WTC11 (cell line): ENCODE measurements around the gene PRKN. TPM values are rescaled to one million over a fixed set of nuclear protein-coding genes. Genes with fewer than 3 reads are reported as not detected.

Experiments
- ATAC-seq: fragments of 200-7000 bp; cut with Tn5 transposase; 2 replicates; pipeline ENCODE4 v1.10.0; 2021; ENCODE audit warnings: mild to moderate bottlenecking, moderate library complexity
- CTCF ChIA-PET: fragments of 300-600 bp; sonication (Branson Sonifier 250); formaldehyde crosslinking; loops from one replicate; lab custom pipeline; 2021; ENCODE audit warnings: antibody characterized with exemption; lab: Charles Lee
- POLR2A ChIA-PET: fragments of 350-600 bp; sonication (Branson Sonifier 250); formaldehyde crosslinking; loops from one replicate; lab custom pipeline; 2021; ENCODE audit warnings: antibody characterized with exemption; lab: Charles Lee
- DNase-seq: peaks from one replicate; pipeline ENCODE4 v3.0.0; 2021; ENCODE audit warnings: low spot score
- H3K27ac Mint-ChIP-seq: 2 replicates; pipeline ENCODE4 v1.8.0; 2021; ENCODE audit warnings: mixed read lengths
- H3K27me3 Mint-ChIP-seq: 2 replicates; pipeline ENCODE4 v1.8.0; 2021; ENCODE audit warnings: low read depth, mild to moderate bottlenecking, moderate library complexity, mixed read lengths
- H3K36me3 Mint-ChIP-seq: 2 replicates; pipeline ENCODE4 v1.8.0; 2021; ENCODE audit warnings: mixed read lengths
- H3K4me1 Mint-ChIP-seq: 2 replicates; pipeline ENCODE4 v1.8.0; 2022; ENCODE audit warnings: mixed read lengths
- H3K4me3 Mint-ChIP-seq: 2 replicates; pipeline ENCODE4 v1.8.0; 2021; ENCODE audit warnings: mild to moderate bottlenecking, moderate library complexity, mixed read lengths
- H3K9me3 Mint-ChIP-seq: 2 replicates; pipeline ENCODE4 v1.8.0; 2021; ENCODE audit warnings: mixed read lengths
- AFF4 ChIP-seq: sonication (generic); formaldehyde crosslinking; IDR thresholded peaks from 2 replicates; pipeline ENCODE4 v1.8.1; 2023; ENCODE audit warnings: mild to moderate bottlenecking, missing genetic modification reagents, borderline replicate concordance
- ARID4B ChIP-seq: sonication (generic); formaldehyde crosslinking; IDR thresholded peaks from 2 replicates; pipeline ENCODE4 v1.8.0; 2023; ENCODE audit warnings: missing genetic modification reagents, mild to moderate bottlenecking, borderline replicate concordance
- CBFB ChIP-seq: sonication (generic); formaldehyde crosslinking; IDR thresholded peaks from 2 replicates; pipeline ENCODE4 v1.8.1; 2022; ENCODE audit warnings: mild to moderate bottlenecking, low read depth, missing genetic modification reagents
- CTCF ChIP-seq: fragments of 200-600 bp; IDR thresholded peaks from 2 replicates; pipeline ENCODE4 v1.8.0; 2022; ENCODE audit warnings: antibody characterized with exemption
- EMX1 ChIP-seq: fragments of 250-450 bp; sonication (Bioruptor Pico); IDR thresholded peaks from 2 replicates; pipeline ENCODE4 v1.8.0; 2021; ENCODE audit warnings: mild to moderate bottlenecking
- FOXJ3 ChIP-seq: sonication (generic); formaldehyde crosslinking; IDR thresholded peaks from 2 replicates; pipeline ENCODE4 v1.9.0; 2021; ENCODE audit warnings: missing genetic modification reagents, mild to moderate bottlenecking, borderline replicate concordance
- FOXK1 ChIP-seq: sonication (generic); formaldehyde crosslinking; IDR thresholded peaks from 2 replicates; pipeline ENCODE4 v1.8.0; 2022; ENCODE audit warnings: mild to moderate bottlenecking, moderate library complexity, missing genetic modification reagents
- FOXP1 ChIP-seq: sonication (generic); formaldehyde crosslinking; IDR thresholded peaks from 2 replicates; pipeline ENCODE4 v1.8.0; 2022; ENCODE audit warnings: missing genetic modification reagents, mild to moderate bottlenecking, moderate library complexity, borderline replicate concordance
- GABPB1 ChIP-seq: sonication (generic); formaldehyde crosslinking; IDR thresholded peaks from 2 replicates; pipeline ENCODE4 v1.8.1; 2023; ENCODE audit warnings: mild to moderate bottlenecking, missing genetic modification reagents
- JAZF1 ChIP-seq: fragments of 250-450 bp; sonication (Bioruptor Pico); IDR thresholded peaks from 2 replicates; pipeline ENCODE4 v1.9.0; 2021; ENCODE audit warnings: moderate library complexity, mild to moderate bottlenecking, inconsistent platforms
- MLX ChIP-seq: sonication (generic); formaldehyde crosslinking; IDR thresholded peaks from 2 replicates; pipeline ENCODE4 v1.8.1; 2023; ENCODE audit warnings: mild to moderate bottlenecking, missing genetic modification reagents, moderate library complexity
- NFYB ChIP-seq: sonication (generic); formaldehyde crosslinking; conservative IDR thresholded peaks from 2 replicates; pipeline ENCODE4 v1.8.0; 2022; ENCODE audit warnings: low read depth, missing genetic modification reagents
- NR2C2 ChIP-seq: sonication (generic); formaldehyde crosslinking; IDR thresholded peaks from 2 replicates; pipeline ENCODE4 v1.8.0; 2022; ENCODE audit warnings: mild to moderate bottlenecking, missing genetic modification reagents
- OVOL2 ChIP-seq: fragments of 250-450 bp; sonication (Bioruptor Pico); IDR thresholded peaks from 2 replicates; pipeline ENCODE4 v1.9.0; 2021; ENCODE audit warnings: mild to moderate bottlenecking, borderline replicate concordance
- PRDM15 ChIP-seq: sonication (generic); formaldehyde crosslinking; IDR thresholded peaks from 2 replicates; pipeline ENCODE4 v1.8.0; 2022; ENCODE audit warnings: missing genetic modification reagents
- PRRX2 ChIP-seq: fragments of 250-450 bp; sonication (Bioruptor Pico); IDR thresholded peaks from 2 replicates; pipeline ENCODE4 v1.8.0; 2021; ENCODE audit warnings: mild to moderate bottlenecking
- SP1 ChIP-seq: sonication (generic); formaldehyde crosslinking; conservative IDR thresholded peaks from 2 replicates; pipeline ENCODE4 v1.8.1; 2022; ENCODE audit warnings: missing genetic modification reagents
- TCF7 ChIP-seq: sonication (generic); formaldehyde crosslinking; IDR thresholded peaks from 2 replicates; pipeline ENCODE4 v1.8.0; 2022; ENCODE audit warnings: mild to moderate bottlenecking, low read depth, missing genetic modification reagents, moderate library complexity
- TEAD4 ChIP-seq: sonication (generic); formaldehyde crosslinking; IDR thresholded peaks from 2 replicates; pipeline ENCODE4 v1.8.0; 2022; ENCODE audit warnings: mild to moderate bottlenecking, missing genetic modification reagents
- ZNF219 ChIP-seq: sonication (generic); formaldehyde crosslinking; IDR thresholded peaks from 2 replicates; pipeline ENCODE4 v1.8.0; 2023; ENCODE audit warnings: missing genetic modification reagents, mild to moderate bottlenecking, borderline replicate concordance
- ZNF423 ChIP-seq: fragments of 250-450 bp; sonication (Bioruptor Pico); IDR thresholded peaks from 2 replicates; pipeline ENCODE4 v2.1.2; 2022; ENCODE audit warnings: mild to moderate bottlenecking, moderate library complexity
- ZNF671 ChIP-seq: fragments of 250-450 bp; sonication (Bioruptor Pico); IDR thresholded peaks from 2 replicates; pipeline ENCODE4 v1.8.0; 2021; ENCODE audit warnings: mild to moderate bottlenecking
- total RNA-seq: library from RNA; stranded (reverse); gene quantifications from 3 replicates; pipeline ENCODE4 v1.2.3, GENCODE V29; 2021

PRKN gene
- total RNA-seq, 1 experiment from 2014 or later, result 0.59 TPM

- no peak for TF ChIP-seq ARID4B (CRISPR knock-in tag)
- TF ChIP-seq MLX, result no peak
- no peak for TF ChIP-seq PRRX2 (CRISPR knock-in tag)
- TF ChIP-seq NFYB (CRISPR knock-in tag), result no peak
- TF ChIP-seq FOXK1 (CRISPR knock-in tag), result no peak
- no peak for TF ChIP-seq FOXP1 (CRISPR knock-in tag)
- TF ChIP-seq FOXJ3 (CRISPR knock-in tag), result no peak
- no peak for TF ChIP-seq JAZF1 (CRISPR knock-in tag)
- no peak for TF ChIP-seq OVOL2 (CRISPR knock-in tag)
- no peak for TF ChIP-seq TCF7 (CRISPR knock-in tag)
- no peak for TF ChIP-seq ZNF423
- no peak for TF ChIP-seq PRDM15 (CRISPR knock-in tag)
- TF ChIP-seq ZNF219 (CRISPR knock-in tag), result no peak
- TF ChIP-seq TEAD4 (CRISPR knock-in tag), result no peak
Observed at GRCh38 chr6:161407115-161407514, 1320.5 kb downstream of the PRKN start (continued).

GRCh38 chr6:161406646-161407045 lies 1320.9 kb downstream of the PRKN start:
- no peak overlapping the region for H3K27ac Mint-ChIP-seq
- H3K4me3 Mint-ChIP-seq, result no peak overlapping the region
- CTCF ChIA-PET, result interaction anchor here (2.9 kb wide), 1 partner anchor 12 kb away, joined by 16 read pairs; no protein-coding TSS in a partner anchor
- peaks cover 8% of the 10 kb centered on the region for H3K4me1 Mint-ChIP-seq
- no peaks in the 10 kb centered on the region; the same call in 1 of the 2 replicates for H3K27me3 Mint-ChIP-seq
- ATAC-seq (no peak), DNase-seq (no peak)
- POLR2A ChIA-PET, result no interaction called here
- H3K9me3 Mint-ChIP-seq, result peaks cover 21% of the 10 kb centered on the region
- peaks cover 9% of the 10 kb centered on the region for H3K36me3 Mint-ChIP-seq
- TF ChIP-seq MLX (no peak), SP1 (CRISPR knock-in tag) (no peak), NR2C2 (CRISPR knock-in tag) (no peak), AFF4 (CRISPR knock-in tag) (no peak), ZNF671 (no peak), EMX1 (CRISPR knock-in tag) (no peak), CTCF (no peak), GABPB1 (CRISPR knock-in tag) (no peak), CBFB (CRISPR knock-in tag) (no peak)
